ENCODE results near the gene SLC4A5.

DNA sequence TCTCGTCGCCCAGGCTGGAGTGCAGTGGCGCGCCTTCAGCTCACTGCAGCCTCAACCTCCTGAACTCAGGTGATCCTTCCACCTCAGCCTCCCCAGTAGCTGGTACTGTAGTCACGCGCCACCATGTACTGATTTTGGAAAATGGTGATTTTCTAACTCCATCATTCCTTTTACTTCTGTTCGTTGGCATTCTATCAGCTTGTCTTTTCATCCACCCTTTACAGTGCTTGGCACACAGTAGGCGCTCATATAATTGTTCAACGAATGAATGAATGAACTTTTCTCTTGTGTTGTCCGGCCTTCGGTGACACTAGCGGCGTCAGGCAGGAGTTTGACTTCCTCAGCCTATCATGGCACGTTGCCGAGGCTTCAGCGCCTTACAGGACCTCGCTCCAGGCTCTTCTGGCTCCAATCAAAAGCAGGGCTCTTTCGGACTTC is 145.2 kb downstream of the SLC4A5 start:
- TF ChIP-seq, protein P1, sequence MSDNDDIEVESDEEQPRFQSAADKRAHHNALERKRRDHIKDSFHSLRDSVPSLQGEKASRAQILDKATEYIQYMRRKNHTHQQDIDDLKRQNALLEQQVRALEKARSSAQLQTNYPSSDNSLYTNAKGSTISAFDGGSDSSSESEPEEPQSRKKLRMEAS (IDR thresholded peaks at IDR 0.05): no peak
- TF ChIP-seq SIN3A (conservative IDR thresholded peaks at IDR 0.05 in 1 of 2, IDR thresholded peaks at IDR 0.05 in 1 of 2; ENCODE audit: low read depth in 1 of 2, low read length in 2 of 2): no peak
- TF ChIP-seq POU5F1 (IDR thresholded peaks at IDR 0.05; ENCODE audit: low read depth, low read length): no peak
- TF ChIP-seq, protein P2, sequence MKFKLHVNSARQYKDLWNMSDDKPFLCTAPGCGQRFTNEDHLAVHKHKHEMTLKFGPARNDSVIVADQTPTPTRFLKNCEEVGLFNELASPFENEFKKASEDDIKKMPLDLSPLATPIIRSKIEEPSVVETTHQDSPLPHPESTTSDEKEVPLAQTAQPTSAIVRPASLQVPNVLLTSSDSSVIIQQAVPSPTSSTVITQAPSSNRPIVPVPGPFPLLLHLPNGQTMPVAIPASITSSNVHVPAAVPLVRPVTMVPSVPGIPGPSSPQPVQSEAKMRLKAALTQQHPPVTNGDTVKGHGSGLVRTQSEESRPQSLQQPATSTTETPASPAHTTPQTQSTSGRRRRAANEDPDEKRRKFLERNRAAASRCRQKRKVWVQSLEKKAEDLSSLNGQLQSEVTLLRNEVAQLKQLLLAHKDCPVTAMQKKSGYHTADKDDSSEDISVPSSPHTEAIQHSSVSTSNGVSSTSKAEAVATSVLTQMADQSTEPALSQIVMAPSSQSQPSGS (IDR thresholded peaks at IDR 0.05; ENCODE audit: low read length): no peak
- TF ChIP-seq SIX5 (IDR thresholded peaks at IDR 0.05; ENCODE audit: low read depth, low read length): no peak
- TF ChIP-seq TAF1 (IDR thresholded peaks at IDR 0.05; ENCODE audit: low read depth, low read length): no peak
- no peak for TF ChIP-seq ZNF274 (IDR thresholded peaks at IDR 0.05; ENCODE audit: borderline replicate concordance, extremely low read depth, low read length)
- TF ChIP-seq, protein P3, sequence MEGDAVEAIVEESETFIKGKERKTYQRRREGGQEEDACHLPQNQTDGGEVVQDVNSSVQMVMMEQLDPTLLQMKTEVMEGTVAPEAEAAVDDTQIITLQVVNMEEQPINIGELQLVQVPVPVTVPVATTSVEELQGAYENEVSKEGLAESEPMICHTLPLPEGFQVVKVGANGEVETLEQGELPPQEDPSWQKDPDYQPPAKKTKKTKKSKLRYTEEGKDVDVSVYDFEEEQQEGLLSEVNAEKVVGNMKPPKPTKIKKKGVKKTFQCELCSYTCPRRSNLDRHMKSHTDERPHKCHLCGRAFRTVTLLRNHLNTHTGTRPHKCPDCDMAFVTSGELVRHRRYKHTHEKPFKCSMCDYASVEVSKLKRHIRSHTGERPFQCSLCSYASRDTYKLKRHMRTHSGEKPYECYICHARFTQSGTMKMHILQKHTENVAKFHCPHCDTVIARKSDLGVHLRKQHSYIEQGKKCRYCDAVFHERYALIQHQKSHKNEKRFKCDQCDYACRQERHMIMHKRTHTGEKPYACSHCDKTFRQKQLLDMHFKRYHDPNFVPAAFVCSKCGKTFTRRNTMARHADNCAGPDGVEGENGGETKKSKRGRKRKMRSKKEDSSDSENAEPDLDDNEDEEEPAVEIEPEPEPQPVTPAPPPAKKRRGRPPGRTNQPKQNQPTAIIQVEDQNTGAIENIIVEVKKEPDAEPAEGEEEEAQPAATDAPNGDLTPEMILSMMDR (IDR thresholded peaks at IDR 0.05; ENCODE audit: control extremely low read depth in 1 of 3, insufficient read depth in 1 of 3, low read depth in 1 of 3, low read length in 3 of 3): no peak
- no peak for TF ChIP-seq EP300 (IDR thresholded peaks at IDR 0.05; ENCODE audit: borderline replicate concordance in 1 of 2, low read depth in 2 of 2, low read length in 2 of 2)
- no peak for TF ChIP-seq POLR2A (IDR thresholded peaks at IDR 0.05; ENCODE audit: control extremely low read depth in 1 of 2, low read depth in 2 of 2, low read length in 2 of 2)
- no peak for TF ChIP-seq RXRA (IDR thresholded peaks at IDR 0.05; ENCODE audit: insufficient read depth, low read depth, low read length)
- TF ChIP-seq BACH1 (IDR thresholded peaks at IDR 0.05; ENCODE audit: low read length): no peak
- TF ChIP-seq RAD21 (IDR thresholded peaks at IDR 0.05 in 1 of 2, conservative IDR thresholded peaks at IDR 0.05 in 1 of 2; ENCODE audit: low read depth in 2 of 2, low read length in 2 of 2): no peak

Data from H1 (cell line).